Trophoblast cell (in vitro differentiated cells and primary cell): ENCODE measurements around the gene ANO6.
A peak's percentile ranks its signal among the peaks of the same experiment; 100 is the strongest.

ENCODE experiments used
- DNase-seq, 2 donors: peaks; one replicate each; pipeline ENCODE4 v3.0.0-alpha.2; 2016
- H2AFZ ChIP-seq: 2 replicates; pipeline ENCODE4 v1.6.1; 2013; ENCODE audit warnings: low read length, moderate library complexity, mild to moderate bottlenecking; ENCODE audit not compliant: insufficient read depth, poor library complexity
- H2AK5ac ChIP-seq: 2 replicates; pipeline ENCODE4 v1.6.1; 2013; ENCODE audit warnings: mild to moderate bottlenecking, low read length
- H2BK120ac ChIP-seq: 2 replicates; pipeline ENCODE4 v1.6.1; 2013; ENCODE audit warnings: low read length, mild to moderate bottlenecking, moderate library complexity; ENCODE audit not compliant: insufficient read depth, poor library complexity
- H2BK12ac ChIP-seq: 2 replicates; pipeline ENCODE4 v1.6.1; 2013; ENCODE audit warnings: mild to moderate bottlenecking, low read length, moderate library complexity
- H2BK5ac ChIP-seq: 2 replicates; pipeline ENCODE4 v1.6.1; 2013; ENCODE audit warnings: low read length, low read depth, moderate library complexity, mild to moderate bottlenecking; ENCODE audit not compliant: poor library complexity
- H3K14ac ChIP-seq: 2 replicates; pipeline ENCODE4 v1.6.1; 2013; ENCODE audit warnings: mild to moderate bottlenecking, low read length
- H3K18ac ChIP-seq: 2 replicates; pipeline ENCODE4 v1.6.1; 2013; ENCODE audit warnings: mild to moderate bottlenecking, low read length
- H3K23ac ChIP-seq: 2 replicates; pipeline ENCODE4 v1.6.1; 2013; ENCODE audit warnings: low read length
- H3K27ac ChIP-seq: 2 replicates; pipeline ENCODE4 v1.5.1; 2013; ENCODE audit warnings: low read depth, mild to moderate bottlenecking, inconsistent platforms, low read length, moderate library complexity
- H3K27me3 ChIP-seq: 2 replicates; pipeline ENCODE4 v1.6.1; 2013; ENCODE audit warnings: inconsistent platforms, mild to moderate bottlenecking, low read length, moderate library complexity; ENCODE audit not compliant: insufficient read depth
- H3K36me3 ChIP-seq, 2 experiments: 1 replicate in 1 of 2; 2 replicates in 1 of 2; pipeline ENCODE4 v1.6.1; 2013; ENCODE audit warnings: low read length in 2 of 2, mild to moderate bottlenecking in 2 of 2, moderate library complexity in 1 of 2; ENCODE audit not compliant: insufficient read depth in 2 of 2, control insufficient read depth in 1 of 2
- H3K4ac ChIP-seq: 2 replicates; pipeline ENCODE4 v1.6.1; 2013; ENCODE audit warnings: low read depth, mild to moderate bottlenecking, low read length, moderate library complexity
- H3K4me1 ChIP-seq, 2 experiments: 1 replicate in 1 of 2; 2 replicates in 1 of 2; pipeline ENCODE4 v1.6.1; 2013; ENCODE audit warnings: low read length in 2 of 2, mild to moderate bottlenecking in 2 of 2, moderate library complexity in 1 of 2; ENCODE audit not compliant: insufficient read depth in 2 of 2, control insufficient read depth in 1 of 2
- H3K4me2 ChIP-seq: 2 replicates; pipeline ENCODE4 v1.6.1; 2013; ENCODE audit warnings: inconsistent platforms, mild to moderate bottlenecking, low read length, moderate library complexity
- H3K4me3 ChIP-seq: 2 replicates; pipeline ENCODE4 v1.5.1; 2013; ENCODE audit warnings: mild to moderate bottlenecking, low read depth, low read length, inconsistent platforms
- H3K79me1 ChIP-seq: one replicate; pipeline ENCODE4 v1.6.1; 2013; ENCODE audit warnings: low read length
- H3K79me2 ChIP-seq: 2 replicates; pipeline ENCODE4 v1.6.1; 2013; ENCODE audit warnings: low read length, mild to moderate bottlenecking; ENCODE audit not compliant: control insufficient read depth, insufficient read depth, poor library complexity
- H3K9ac ChIP-seq: 2 replicates; pipeline ENCODE4 v1.6.1; 2013; ENCODE audit warnings: mild to moderate bottlenecking, low read length
- H3K9me3 ChIP-seq: 2 replicates; pipeline ENCODE4 v1.6.1; 2013; ENCODE audit warnings: low read depth, mild to moderate bottlenecking, control low read depth, inconsistent platforms, low read length; ENCODE audit not compliant: insufficient read depth
- H4K12ac ChIP-seq: 2 replicates; pipeline ENCODE4 v1.6.1; 2013; ENCODE audit warnings: low read depth, mild to moderate bottlenecking, low read length, moderate library complexity
- H4K8ac ChIP-seq: 2 replicates; pipeline ENCODE4 v1.6.1; 2013; ENCODE audit warnings: low read depth, mild to moderate bottlenecking, low read length, moderate library complexity
- H4K91ac ChIP-seq: one replicate; pipeline ENCODE4 v1.6.1; 2013; ENCODE audit warnings: low read depth, mild to moderate bottlenecking, low read length, moderate library complexity
- WGBS: extraction: QIAGEN DNeasy Blood & Tissue Kit; methylation state at CpG from one replicate; pipeline ENCODE4 v1.1.7; 2013; ENCODE audit warnings: missing lambda C conversion rate; ENCODE audit not compliant: insufficient read length, insufficient coverage; ENCODE audit errors: extremely low coverage; 5-methylcytosine and 5-hydroxymethylcytosine counted together

The ANO6 gene

GRCh38 chr12:45298721-45299692 lies 83.1 kb downstream of the ANO6 start:
- Histone ChIP-seq H3K79me1 (peaks cover 1% of the 10 kb centered on the region), H2BK120ac (no peak overlapping the region), H3K36me3 (no peaks in the 10 kb centered on the region), H3K79me2 (no peaks in the 10 kb centered on the region), H3K23ac (no peak overlapping the region), H4K8ac (no peak overlapping the region), H3K9ac (no peak overlapping the region), H3K27me3 (no peaks in the 10 kb centered on the region), H3K14ac (no peak overlapping the region), H3K9me3 (no peaks in the 10 kb centered on the region), H2AK5ac (no peak overlapping the region), H3K27ac (peak overlapping the region; percentile 75), H2BK5ac (no peak overlapping the region), H3K18ac (no peak overlapping the region), H3K4me2 (no peak overlapping the region), H2AFZ (no peak overlapping the region), H3K4me3 (no peak overlapping the region), H3K4ac (no peak overlapping the region), H4K12ac (no peak overlapping the region), H4K91ac (no peak overlapping the region), H3K4me1 (peaks cover 0 to 6% of the 10 kb centered on the region in 2 experiments), H2BK12ac (no peak overlapping the region)
- WGBS: no CpG with 5 or more reads among the region's 8 CpGs
- peak; percentile 78 to 92 for DNase-seq

DNA sequence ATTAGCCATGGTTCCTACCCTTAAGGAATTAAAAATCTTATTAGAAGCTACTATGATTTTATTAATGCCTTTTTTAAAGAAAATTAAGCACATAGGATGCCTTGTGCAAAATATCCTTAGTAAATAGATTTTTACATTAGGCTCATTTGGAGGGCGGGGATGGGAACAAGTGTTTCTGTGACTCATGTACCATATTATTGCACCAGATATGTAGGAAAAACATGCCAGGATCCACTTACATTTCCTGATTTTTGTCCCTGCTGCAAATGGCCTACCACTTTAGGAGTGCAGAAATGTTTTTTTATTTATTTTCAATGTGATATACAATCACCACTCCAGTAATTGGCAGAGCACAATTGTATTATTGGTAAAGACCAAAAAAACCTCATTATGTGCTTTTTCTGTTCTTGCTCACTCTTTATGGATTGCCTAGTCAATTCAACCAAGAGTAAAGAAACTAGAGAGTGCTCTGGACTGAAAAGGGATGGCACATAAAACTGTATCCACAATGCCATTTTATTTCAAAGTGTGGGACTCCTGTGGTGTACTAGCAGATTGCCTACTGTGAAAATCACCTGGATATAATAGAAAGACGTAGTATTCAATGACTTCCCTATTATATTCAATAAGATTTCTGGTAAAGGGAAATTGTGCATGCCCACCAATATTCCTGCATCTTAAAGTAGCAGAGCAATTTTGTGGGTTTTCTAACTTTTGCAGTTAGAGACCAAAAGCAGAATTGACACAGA lies 86.9 kb downstream of the ANO6 start:
- no peak overlapping the region for H2BK120ac ChIP-seq
- H2BK12ac ChIP-seq: no peak overlapping the region
- H4K91ac ChIP-seq: no peak overlapping the region

GRCh38 chr12:45303945-45304344 lies 88.0 kb downstream of the ANO6 start:
- H2BK12ac ChIP-seq: no peak overlapping the region
- no peak overlapping the region for H2BK5ac ChIP-seq
- H3K4ac ChIP-seq: no peak overlapping the region
- no peak overlapping the region for H3K14ac ChIP-seq
- no peak overlapping the region for H3K23ac ChIP-seq
- no CpG with 5 or more reads among the region's 3 CpGs for WGBS
- H3K79me1 ChIP-seq: peaks cover 1% of the 10 kb centered on the region
- no peak overlapping the region for H4K91ac ChIP-seq
- peaks cover 0 to 6% of the 10 kb centered on the region in 2 experiments for H3K4me1 ChIP-seq
- H3K9ac ChIP-seq: no peak overlapping the region
- no peak overlapping the region for H4K8ac ChIP-seq
- DNase-seq: no peak
- no peak overlapping the region for H2AFZ ChIP-seq
- peaks cover 2 to 5% of the 10 kb centered on the region in 2 experiments for H3K36me3 ChIP-seq
- H3K18ac ChIP-seq: no peak overlapping the region
- H3K79me2 ChIP-seq: no peaks in the 10 kb centered on the region
- H3K27ac ChIP-seq: no peak overlapping the region
- no peaks in the 10 kb centered on the region for H3K27me3 ChIP-seq
- H2BK120ac ChIP-seq: no peak overlapping the region
- H3K4me3 ChIP-seq: no peak overlapping the region
- no peaks in the 10 kb centered on the region for H3K9me3 ChIP-seq
- no peak overlapping the region for H4K12ac ChIP-seq
- H2AK5ac ChIP-seq: no peak overlapping the region
- H3K4me2 ChIP-seq: no peak overlapping the region

More for the DNA sequence above, 86.9 kb downstream of the ANO6 start:
- no peak overlapping the region for H4K8ac ChIP-seq
- no CpG with 5 or more reads among the region's 2 CpGs for WGBS
- peaks cover 1% of the 10 kb centered on the region for H3K79me1 ChIP-seq
- no peak overlapping the region for H2AFZ ChIP-seq
- peaks cover 0 to 6% of the 10 kb centered on the region in 2 experiments for H3K4me1 ChIP-seq
- H3K18ac ChIP-seq: no peak overlapping the region
- H3K23ac ChIP-seq: no peak overlapping the region
- no peak overlapping the region for H3K9ac ChIP-seq
- H3K9me3 ChIP-seq: no peaks in the 10 kb centered on the region
- no peak overlapping the region for H3K14ac ChIP-seq
- no peak overlapping the region for H2AK5ac ChIP-seq
- no peak overlapping the region for H3K4me2 ChIP-seq
- no peaks in the 10 kb centered on the region for H3K27me3 ChIP-seq
- H2BK5ac ChIP-seq: no peak overlapping the region
- H3K36me3 ChIP-seq: peaks cover 2 to 5% of the 10 kb centered on the region in 2 experiments
- H3K79me2 ChIP-seq: no peaks in the 10 kb centered on the region
- no peak for DNase-seq
- no peak overlapping the region for H4K12ac ChIP-seq
- H3K4me3 ChIP-seq: no peak overlapping the region
- no peak overlapping the region for H3K4ac ChIP-seq
- no peak overlapping the region for H3K27ac ChIP-seq

DNA sequence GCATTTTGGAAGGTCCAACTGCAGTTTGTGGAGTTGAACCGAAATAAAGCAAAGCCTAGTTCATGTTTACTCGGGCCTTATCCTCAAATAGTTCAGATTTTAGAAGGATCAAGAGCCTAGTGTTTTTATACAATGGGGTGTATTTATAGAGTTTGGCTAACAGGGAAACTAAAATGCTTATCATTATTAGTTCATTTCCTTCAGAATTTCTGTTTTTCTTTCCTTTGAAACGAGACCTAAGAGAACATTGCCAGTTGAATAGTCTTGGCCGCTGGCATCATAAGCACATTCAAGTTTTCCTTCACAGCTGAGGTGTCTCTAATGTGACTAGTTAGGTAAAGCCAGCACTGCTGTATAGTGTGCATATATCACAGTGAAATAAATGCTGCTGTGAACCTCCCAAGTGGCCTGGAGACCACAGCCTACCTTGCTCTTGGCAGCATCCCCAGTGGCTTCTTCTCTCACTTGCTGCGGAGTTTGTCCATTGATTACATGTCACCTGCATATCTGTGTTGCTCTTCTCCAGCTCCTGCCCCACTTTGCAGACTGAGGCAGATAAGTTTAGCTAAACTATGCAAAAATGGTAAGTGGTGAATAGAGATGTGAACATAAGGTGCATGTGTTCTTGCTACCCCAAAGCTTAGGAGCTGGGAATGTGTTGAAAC lies 88.8 kb downstream of the ANO6 start:
- H4K8ac ChIP-seq: no peak overlapping the region
- no peak overlapping the region for H2AFZ ChIP-seq
- WGBS: no CpG with 5 or more reads among the region's 5 CpGs
- no peak overlapping the region for H3K9ac ChIP-seq
- H3K4me1 ChIP-seq: peaks cover 0 to 3% of the 10 kb centered on the region in 2 experiments
- H4K91ac ChIP-seq: no peak overlapping the region
- no peaks in the 10 kb centered on the region for H3K79me2 ChIP-seq
- H3K18ac ChIP-seq: no peak overlapping the region
- H2BK5ac ChIP-seq: no peak overlapping the region
- no peaks in the 10 kb centered on the region for H3K27me3 ChIP-seq
- H3K4me2 ChIP-seq: no peak overlapping the region
- no peak overlapping the region for H4K12ac ChIP-seq
- H2BK12ac ChIP-seq: no peak overlapping the region
- H3K9me3 ChIP-seq: no peaks in the 10 kb centered on the region
- no peak overlapping the region for H3K4ac ChIP-seq
- H3K36me3 ChIP-seq: peaks cover 2 to 5% of the 10 kb centered on the region in 2 experiments
- no peak overlapping the region for H2BK120ac ChIP-seq
- H3K14ac ChIP-seq: no peak overlapping the region
- DNase-seq: no peak
- no peak overlapping the region for H3K27ac ChIP-seq
- no peak overlapping the region for H3K4me3 ChIP-seq
- H3K23ac ChIP-seq: peak overlapping the region; percentile 81
- no peak overlapping the region for H2AK5ac ChIP-seq
- H3K79me1 ChIP-seq: peaks cover under 1% of the 10 kb centered on the region
